ENCODE measurements around the gene ITCH.
"Not testable (repeated sequence)": the region's sequence is repeated elsewhere in the genome, so short reads cannot be mapped to it uniquely, and the experiment has no call there.

The ITCH gene

DNA sequence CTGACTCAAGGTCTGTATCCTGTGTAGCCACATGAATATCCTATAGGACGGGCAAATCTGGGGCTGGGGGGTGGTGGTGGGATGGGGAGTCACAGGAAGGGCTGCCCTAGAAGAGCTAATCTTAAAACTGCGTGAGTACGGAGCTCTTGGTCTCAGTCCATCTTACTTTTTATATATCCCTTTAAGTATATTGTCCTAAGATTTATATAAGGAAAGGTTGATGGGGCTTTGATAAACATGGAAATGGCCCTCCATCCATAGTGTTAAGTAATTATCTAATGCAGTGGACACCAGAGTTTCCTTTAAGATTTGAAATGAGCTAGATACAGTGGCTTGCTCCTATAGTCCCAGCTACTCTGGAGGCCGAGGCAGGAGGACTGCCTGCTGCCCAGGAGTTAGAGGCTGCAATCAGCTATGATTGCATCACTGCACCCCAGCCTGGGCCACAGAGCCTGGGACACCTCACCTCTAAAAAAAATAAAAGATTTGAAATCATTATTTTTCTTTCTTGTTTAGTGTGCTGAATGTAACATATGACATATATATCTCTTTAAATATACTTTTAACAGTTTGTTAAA is 128.9 kb downstream of the ITCH start:
- FAIRE-seq (no peak), DNase-seq (ENCODE audit: insufficient read length) (no peak)
- TF ChIP-seq POLR2AphosphoS5 (IDR thresholded peaks at IDR 0.05; ENCODE audit: low read depth, low read length) = no peak
- no peak for TF ChIP-seq TAF1 (IDR thresholded peaks at IDR 0.05; ENCODE audit: borderline replicate concordance, low read depth, low read length)
- no peak for TF ChIP-seq POLR2A (IDR thresholded peaks at IDR 0.05; ENCODE audit: low read depth, low read length)

DNA sequence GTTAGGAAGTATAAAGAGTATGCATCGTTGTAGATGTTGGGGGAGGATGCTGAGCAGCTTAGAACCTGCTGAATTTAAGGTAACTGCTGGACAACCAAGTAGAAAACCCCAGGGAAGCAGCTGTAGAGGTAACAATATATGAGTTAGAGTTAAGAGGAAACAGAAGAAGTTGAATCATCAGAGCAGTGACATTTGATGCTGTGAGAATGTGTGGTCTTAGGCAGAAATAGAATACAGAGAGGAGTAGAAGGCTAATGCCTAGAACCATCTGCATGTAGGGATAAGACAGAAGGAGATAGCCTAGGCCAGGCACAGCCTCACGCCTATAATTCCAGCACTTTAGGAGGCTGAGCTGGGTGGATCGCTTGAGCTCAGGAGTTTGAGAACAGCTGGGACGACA is 130.6 kb downstream of the ITCH start:
- TF ChIP-seq POLR2AphosphoS5 (IDR thresholded peaks at IDR 0.05; ENCODE audit: low read depth, low read length) (no peak), TAF1 (IDR thresholded peaks at IDR 0.05; ENCODE audit: borderline replicate concordance, low read depth, low read length) (no peak), POLR2A (IDR thresholded peaks at IDR 0.05; ENCODE audit: low read depth, low read length) (no peak)
- FAIRE-seq (no peak), DNase-seq (ENCODE audit: insufficient read length) (no peak)

DNA sequence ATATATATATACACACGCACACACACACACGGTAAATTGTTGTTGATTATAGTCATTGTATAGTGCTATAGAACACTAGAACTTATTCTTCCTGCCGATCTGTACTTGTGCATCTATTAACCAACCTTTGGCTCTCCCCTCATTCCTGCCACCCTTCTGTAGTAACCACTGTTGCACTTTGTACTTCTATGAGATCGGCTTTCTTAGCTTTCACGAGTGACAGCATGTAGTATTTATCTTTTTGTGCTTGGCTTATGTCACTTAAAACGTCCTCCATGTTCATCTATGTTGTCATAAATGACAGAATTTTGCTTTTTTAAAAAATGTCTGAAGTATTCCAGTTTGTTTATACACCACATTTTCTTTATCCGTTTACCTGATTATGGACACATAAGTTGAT is 132.2 kb downstream of the ITCH start:
- FAIRE-seq = peak; percentile 30
- DNase-seq (ENCODE audit: insufficient read length) = no peak
- TF ChIP-seq TAF1 (IDR thresholded peaks at IDR 0.05; ENCODE audit: borderline replicate concordance, low read depth, low read length) = no peak
- TF ChIP-seq POLR2A (IDR thresholded peaks at IDR 0.05; ENCODE audit: low read depth, low read length) = no peak
- no peak for TF ChIP-seq POLR2AphosphoS5 (IDR thresholded peaks at IDR 0.05; ENCODE audit: low read depth, low read length)

DNA sequence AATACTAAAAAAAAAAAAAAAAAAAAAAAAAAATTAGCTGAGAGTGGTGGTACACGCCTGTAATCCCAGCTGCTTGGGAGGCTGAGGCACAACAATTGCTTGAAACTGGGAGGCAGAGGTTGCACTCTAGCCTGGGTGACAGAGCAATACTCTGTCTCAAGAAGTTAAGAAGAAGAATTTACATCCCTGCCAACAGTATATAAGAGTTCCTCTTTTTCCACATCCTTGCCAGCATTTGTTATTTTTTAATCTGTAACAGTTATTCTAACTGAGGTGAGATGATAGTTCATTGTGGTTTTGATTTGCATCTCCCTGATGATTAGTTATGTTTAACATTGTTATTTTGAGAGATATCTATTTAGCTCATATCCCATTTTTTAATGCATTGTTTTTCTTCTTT is 132.8 kb downstream of the ITCH start:
- DNase-seq (ENCODE audit: insufficient read length) (no peak), FAIRE-seq (no peak)
- TF ChIP-seq POLR2A (IDR thresholded peaks at IDR 0.05; ENCODE audit: low read depth, low read length) = no peak
- no peak for TF ChIP-seq TAF1 (IDR thresholded peaks at IDR 0.05; ENCODE audit: borderline replicate concordance, low read depth, low read length)
- TF ChIP-seq POLR2AphosphoS5 (IDR thresholded peaks at IDR 0.05; ENCODE audit: low read depth, low read length) = no peak

DNA sequence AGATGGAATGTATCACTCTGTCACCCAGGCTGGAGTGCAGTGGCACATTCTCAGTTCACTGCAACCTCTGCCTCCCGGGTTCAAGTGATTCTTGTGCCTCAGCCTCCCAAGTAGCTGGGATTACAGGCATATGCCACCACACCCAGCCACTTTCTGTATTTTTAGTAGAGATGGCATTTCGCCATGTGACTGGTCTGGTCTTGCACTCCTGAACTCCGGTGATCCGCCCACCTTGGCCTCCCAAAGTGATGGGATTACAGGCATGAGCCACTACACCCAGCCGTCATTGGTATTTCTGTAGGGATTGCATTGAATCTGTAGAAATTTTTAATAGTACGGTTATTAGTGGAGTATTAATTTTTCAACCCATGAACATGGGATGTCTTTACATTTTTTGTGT is 134.5 kb downstream of the ITCH start:
- not testable (repeated sequence) for FAIRE-seq; DNase-seq (ENCODE audit: insufficient read length)

DNA sequence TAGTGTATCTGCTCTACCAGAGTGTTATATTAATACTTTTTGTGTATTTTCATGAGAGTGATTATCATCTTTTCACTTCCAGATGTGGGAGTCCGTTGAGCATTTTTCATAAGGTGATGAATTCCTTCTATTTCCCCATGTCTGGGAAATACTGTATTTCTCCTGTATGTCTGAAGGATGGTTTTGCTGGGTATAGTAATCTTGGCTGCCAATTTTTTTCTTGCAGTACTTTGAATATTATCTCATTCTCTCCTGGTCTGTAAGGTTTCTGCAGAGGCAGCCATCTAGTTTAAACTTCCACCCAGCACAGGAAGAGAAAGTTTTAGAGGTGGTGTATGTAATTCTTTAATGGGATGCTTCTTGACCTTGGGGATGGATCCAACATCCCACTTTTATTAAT is 137.8 kb downstream of the ITCH start:
- no peak for FAIRE-seq
- no peak for DNase-seq (ENCODE audit: insufficient read length)
- no peak for TF ChIP-seq POLR2AphosphoS5 (IDR thresholded peaks at IDR 0.05; ENCODE audit: low read depth, low read length)
- TF ChIP-seq POLR2A (IDR thresholded peaks at IDR 0.05; ENCODE audit: low read depth, low read length) = no peak
- TF ChIP-seq TAF1 (IDR thresholded peaks at IDR 0.05; ENCODE audit: borderline replicate concordance, low read depth, low read length) = no peak

DNA sequence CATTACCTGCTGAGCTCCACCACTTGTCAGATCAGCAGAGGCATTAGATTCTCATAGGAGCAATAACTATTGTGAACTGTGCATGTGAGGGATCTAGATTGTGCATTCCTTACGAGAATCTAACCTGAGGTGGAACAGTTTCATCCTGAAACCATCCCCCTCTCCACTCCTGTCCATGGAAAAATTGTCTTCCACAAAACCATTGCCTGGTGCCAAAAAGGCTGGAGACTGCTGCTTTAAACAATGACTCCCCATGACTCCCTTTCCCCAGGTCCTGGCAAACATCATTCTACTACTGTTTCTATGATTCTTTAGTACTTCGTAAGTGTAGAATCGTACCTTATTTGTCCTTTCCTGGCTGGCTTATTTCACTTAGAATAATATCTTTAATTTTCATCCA is 143.4 kb downstream of the ITCH start:
- TF ChIP-seq TAF1 (IDR thresholded peaks at IDR 0.05; ENCODE audit: borderline replicate concordance, low read depth, low read length) = no peak
- TF ChIP-seq POLR2AphosphoS5 (IDR thresholded peaks at IDR 0.05; ENCODE audit: low read depth, low read length) = no peak
- no peak for TF ChIP-seq POLR2A (IDR thresholded peaks at IDR 0.05; ENCODE audit: low read depth, low read length)
- DNase-seq (ENCODE audit: insufficient read length) (no peak), FAIRE-seq (no peak)

DNA sequence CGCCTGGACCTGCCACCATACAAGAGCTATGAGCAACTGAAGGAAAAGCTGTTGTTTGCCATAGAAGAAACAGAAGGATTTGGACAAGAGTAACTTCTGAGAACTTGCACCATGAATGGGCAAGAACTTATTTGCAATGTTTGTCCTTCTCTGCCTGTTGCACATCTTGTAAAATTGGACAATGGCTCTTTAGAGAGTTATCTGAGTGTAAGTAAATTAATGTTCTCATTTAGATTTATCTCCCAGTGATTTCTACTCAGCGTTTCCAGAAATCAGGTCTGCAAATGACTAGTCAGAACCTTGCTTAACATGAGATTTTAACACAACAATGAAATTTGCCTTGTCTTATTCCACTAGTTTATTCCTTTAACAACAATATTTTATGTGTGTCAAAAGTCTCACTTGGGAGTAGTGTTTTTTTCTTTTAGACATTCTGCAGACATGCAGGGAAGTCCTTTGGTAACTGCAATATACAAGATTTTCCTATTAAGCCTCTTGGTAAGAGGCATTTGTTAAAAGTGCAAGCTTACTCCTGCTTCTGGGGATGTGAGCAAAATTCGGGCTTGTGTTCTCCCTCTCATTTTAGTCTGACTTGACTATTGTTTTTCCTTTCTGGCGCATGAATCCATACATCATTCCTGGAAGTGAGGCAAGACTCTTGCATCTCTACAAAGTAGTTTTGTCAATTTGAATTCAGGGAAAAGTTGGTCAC is 144.8 kb downstream of the ITCH start:
- no peak for DNase-seq (ENCODE audit: insufficient read length)
- FAIRE-seq = no peak
- no peak for TF ChIP-seq POLR2AphosphoS5 (IDR thresholded peaks at IDR 0.05; ENCODE audit: low read depth, low read length)

DNA sequence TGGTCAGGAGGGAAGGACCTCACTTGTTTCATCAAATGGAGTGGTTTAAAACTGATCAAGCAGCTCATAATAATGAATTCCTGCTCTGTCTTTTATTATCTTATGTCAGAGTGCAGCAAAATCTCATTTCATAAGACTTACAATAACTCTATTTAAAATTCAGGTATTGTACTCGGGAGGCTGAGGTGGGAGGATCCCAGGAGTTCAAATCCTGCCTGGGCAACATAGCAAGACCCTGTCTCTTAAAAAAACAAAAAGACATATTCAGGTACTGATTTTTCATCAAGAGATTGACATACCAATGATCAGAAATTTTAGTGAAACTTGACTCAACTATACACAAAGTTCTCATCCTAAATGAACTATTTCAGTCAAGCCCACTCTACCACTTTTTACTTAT is 147.5 kb downstream of the ITCH start:
- FAIRE-seq (no peak), DNase-seq (ENCODE audit: insufficient read length) (no peak)
- TF ChIP-seq POLR2A (IDR thresholded peaks at IDR 0.05; ENCODE audit: low read depth, low read length) (no peak), TAF1 (IDR thresholded peaks at IDR 0.05; ENCODE audit: borderline replicate concordance, low read depth, low read length) (no peak), POLR2AphosphoS5 (IDR thresholded peaks at IDR 0.05; ENCODE audit: low read depth, low read length) (no peak)

DNA sequence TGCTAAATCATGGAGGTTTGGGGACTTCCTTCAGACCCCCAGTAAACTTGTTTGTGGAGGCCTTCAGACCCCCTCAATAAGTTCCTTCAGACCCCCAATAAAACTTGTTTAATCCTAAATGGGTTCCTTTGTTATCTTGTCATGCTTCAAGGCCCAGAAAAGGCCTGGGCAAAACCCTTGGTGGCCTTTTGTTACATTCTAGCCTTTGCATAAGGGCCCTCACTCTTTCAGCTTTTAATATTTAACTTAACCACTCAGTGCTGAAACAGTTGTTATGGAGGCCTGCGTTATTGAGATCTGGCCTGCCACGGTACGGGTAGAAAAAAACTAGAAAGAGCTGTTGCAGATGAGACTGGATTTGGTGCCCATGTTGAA is 148.8 kb downstream of the ITCH start:
- FAIRE-seq (no peak), DNase-seq (ENCODE audit: insufficient read length) (no peak)
- TF ChIP-seq POLR2A (IDR thresholded peaks at IDR 0.05; ENCODE audit: low read depth, low read length) = no peak
- no peak for TF ChIP-seq POLR2AphosphoS5 (IDR thresholded peaks at IDR 0.05; ENCODE audit: low read depth, low read length)
- TF ChIP-seq TAF1 (IDR thresholded peaks at IDR 0.05; ENCODE audit: borderline replicate concordance, low read depth, low read length) = no peak

DNA sequence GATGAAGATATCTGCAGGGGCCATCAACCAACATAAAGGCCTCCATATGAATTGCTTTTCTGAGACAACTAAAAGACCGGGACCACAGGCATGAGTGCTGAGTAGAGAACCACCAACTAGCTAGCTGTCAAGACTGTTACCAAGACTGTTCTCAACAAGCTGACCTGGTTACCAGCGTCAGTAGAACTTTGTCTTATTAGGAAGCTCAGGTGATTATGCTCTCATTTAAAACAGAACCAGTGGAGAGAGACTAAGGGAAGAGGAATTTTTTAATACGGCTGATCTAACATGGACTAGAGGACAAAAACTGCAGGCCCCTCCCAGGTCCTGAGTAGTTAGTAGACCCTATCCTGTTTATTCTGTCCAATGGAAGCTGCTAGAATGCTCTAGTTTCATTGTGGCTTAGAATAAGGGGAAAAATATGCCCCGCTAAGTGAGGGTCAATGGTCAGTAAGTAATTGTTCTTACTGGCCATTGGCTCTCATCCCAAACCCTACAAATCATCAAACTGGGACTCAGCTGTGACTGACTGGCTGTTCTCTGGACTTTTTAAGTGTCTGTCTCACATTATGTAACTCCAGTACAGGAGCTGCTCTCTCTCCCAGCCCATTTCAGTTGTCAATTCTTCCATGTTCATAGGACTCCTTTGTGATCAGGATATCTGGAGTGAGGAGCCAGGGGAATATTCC is 149.3 kb downstream of the ITCH start:
- DNase-seq (ENCODE audit: insufficient read length) (no peak), FAIRE-seq (no peak)
- TF ChIP-seq POLR2A (IDR thresholded peaks at IDR 0.05; ENCODE audit: low read depth, low read length) = no peak
- no peak for TF ChIP-seq TAF1 (IDR thresholded peaks at IDR 0.05; ENCODE audit: borderline replicate concordance, low read depth, low read length)
- TF ChIP-seq POLR2AphosphoS5 (IDR thresholded peaks at IDR 0.05; ENCODE audit: low read depth, low read length) = no peak

DNA sequence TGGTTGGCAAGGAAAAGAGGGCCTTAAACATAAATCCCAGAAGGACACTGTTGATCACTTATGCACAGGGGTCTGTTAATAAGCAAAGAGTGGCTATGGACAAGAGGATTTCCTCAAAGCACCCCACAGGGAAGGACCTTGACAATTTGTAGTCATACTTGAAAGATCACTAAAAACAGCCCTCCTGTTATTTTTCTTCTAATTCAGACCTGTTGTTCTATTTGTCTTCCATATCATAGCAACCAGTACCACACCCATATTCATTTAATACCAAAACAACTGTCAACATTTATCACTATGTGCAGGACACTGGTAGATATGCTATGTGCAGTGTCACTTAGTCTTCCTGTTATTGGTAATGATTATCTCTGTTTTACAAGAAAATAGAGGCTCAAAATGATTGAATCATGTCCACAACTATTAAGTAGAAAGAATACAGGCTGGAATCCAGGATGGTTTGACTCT is 149.9 kb downstream of the ITCH start:
- DNase-seq (ENCODE audit: insufficient read length) = no peak
- no peak for FAIRE-seq
- TF ChIP-seq POLR2A (IDR thresholded peaks at IDR 0.05; ENCODE audit: low read depth, low read length) (no peak), TAF1 (IDR thresholded peaks at IDR 0.05; ENCODE audit: borderline replicate concordance, low read depth, low read length) (no peak), POLR2AphosphoS5 (IDR thresholded peaks at IDR 0.05; ENCODE audit: low read depth, low read length) (no peak)

DNA sequence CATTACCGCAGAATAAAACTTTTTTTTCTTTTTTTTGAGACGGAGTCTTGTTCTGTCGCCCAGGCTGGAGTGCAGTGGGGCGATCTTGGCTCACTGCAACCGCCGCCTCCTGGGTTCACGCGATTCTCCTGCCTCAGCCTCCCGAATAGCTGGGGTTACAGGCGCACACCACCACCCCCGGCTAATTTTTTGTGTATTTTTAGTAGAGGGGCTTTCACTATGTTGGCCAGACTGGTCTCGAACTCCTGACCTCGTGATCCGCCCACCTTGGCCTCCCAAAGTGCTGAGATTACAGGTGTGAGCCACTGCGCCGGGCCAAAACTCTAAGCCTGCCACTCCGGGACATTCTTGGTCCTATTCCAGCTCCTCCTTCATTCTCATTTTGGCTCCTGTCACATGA is 151.0 kb downstream of the ITCH start:
- FAIRE-seq = not testable (repeated sequence)

More for the DNA sequence above, 151.0 kb downstream of the ITCH start:
- DNase-seq (ENCODE audit: insufficient read length) = not testable (repeated sequence)
